Epithelial cell of proximal tubule (primary cell): Measurements from ENCODE around the gene NECAB2. TPM values are rescaled to one million over a fixed set of nuclear protein-coding genes. Genes with fewer than 3 reads are reported as not detected.

Source experiments
- DNase-seq: peaks from one replicate; pipeline ENCODE4 v3.0.0-alpha.2; 2011; ENCODE audit warnings: low read depth
- H3K4me3 ChIP-seq: 2 replicates; pipeline ENCODE4 v1.5.1; 2011; ENCODE audit warnings: low read depth, mild to moderate bottlenecking, low read length
- total RNA-seq: library from RNA; depleted of rRNA; stranded (reverse); fragments of >200 nt; gene quantifications from 2 replicates; pipeline ENCODE4 v1.2.3, GENCODE V29; 2015
- TF ChIP-seq, protein P1 (sequence below): conservative IDR thresholded peaks from 2 replicates; pipeline ENCODE4 v1.5.1; 2012; ENCODE audit warnings: low read depth, mild to moderate bottlenecking, low read length

NECAB2 gene
- total RNA-seq, 1 donor from 2014 or later = not detected

DNA sequence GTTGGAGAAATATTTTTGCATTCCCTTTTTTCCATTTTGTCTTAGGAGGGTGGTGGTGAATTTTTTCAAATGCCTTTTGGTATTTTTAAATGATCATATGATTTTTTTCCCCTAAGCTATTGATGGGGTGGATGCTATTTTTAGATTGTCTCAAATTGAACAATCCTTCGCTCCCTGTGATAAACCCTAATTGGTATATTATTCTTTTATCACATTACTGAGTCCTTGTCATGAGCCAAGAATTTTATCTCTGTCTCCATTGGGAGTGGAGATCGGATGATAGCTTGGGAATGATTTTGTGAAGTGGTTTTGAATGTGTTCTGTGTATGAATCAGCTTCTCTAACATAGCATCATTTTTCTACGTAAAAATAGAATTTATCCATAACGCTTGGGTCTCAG, 15.4 kb downstream of the NECAB2 start:
- no peak overlapping the region for H3K4me3 ChIP-seq
- no peak for DNase-seq
- TF ChIP-seq, protein P1, sequence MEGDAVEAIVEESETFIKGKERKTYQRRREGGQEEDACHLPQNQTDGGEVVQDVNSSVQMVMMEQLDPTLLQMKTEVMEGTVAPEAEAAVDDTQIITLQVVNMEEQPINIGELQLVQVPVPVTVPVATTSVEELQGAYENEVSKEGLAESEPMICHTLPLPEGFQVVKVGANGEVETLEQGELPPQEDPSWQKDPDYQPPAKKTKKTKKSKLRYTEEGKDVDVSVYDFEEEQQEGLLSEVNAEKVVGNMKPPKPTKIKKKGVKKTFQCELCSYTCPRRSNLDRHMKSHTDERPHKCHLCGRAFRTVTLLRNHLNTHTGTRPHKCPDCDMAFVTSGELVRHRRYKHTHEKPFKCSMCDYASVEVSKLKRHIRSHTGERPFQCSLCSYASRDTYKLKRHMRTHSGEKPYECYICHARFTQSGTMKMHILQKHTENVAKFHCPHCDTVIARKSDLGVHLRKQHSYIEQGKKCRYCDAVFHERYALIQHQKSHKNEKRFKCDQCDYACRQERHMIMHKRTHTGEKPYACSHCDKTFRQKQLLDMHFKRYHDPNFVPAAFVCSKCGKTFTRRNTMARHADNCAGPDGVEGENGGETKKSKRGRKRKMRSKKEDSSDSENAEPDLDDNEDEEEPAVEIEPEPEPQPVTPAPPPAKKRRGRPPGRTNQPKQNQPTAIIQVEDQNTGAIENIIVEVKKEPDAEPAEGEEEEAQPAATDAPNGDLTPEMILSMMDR = no peak

DNA sequence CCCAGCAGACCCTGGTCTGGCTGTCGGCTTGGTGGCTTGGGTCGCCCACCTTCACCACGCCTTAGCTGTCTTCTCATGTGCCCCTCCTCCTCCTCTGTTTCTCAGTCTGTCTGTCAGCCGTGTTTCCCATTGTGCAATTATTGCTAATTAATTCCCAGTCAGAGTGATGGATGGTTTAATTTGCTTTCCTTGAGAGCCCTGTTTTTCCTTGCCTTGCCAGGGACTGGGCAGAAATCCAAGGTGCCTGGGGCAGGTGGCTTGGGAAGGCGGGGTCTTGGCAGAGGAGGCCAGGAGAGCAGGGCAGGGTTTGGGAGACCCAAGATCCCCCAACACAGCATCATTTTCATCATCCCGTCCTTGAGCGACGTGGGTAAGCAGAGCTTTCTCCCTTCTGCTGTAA, 21.3 kb downstream of the NECAB2 start:
- TF ChIP-seq, protein P1 = no peak
- no peak overlapping the region for H3K4me3 ChIP-seq
- DNase-seq = no peak

DNA sequence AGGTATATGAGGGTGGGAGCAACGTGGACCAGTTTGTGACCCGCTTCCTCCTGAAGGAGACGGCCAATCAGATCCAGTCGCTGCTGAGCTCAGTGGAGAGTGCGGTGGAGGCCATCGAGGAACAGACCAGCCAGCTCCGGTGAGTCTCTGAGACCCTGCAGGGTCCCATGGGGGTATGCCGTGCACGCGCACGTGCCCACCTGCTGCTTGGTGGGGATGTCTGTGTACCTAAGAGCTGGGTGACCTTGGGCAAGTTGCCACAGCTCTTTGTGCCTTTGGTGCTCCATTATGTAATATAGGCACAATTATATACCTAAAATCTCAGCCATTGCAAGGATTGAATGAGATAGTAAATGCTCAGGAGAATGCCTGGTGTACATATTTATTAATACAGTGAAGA, 22.4 kb downstream of the NECAB2 start:
- no peak overlapping the region for H3K4me3 ChIP-seq
- DNase-seq = no peak
- TF ChIP-seq, protein P1 = no peak

DNA sequence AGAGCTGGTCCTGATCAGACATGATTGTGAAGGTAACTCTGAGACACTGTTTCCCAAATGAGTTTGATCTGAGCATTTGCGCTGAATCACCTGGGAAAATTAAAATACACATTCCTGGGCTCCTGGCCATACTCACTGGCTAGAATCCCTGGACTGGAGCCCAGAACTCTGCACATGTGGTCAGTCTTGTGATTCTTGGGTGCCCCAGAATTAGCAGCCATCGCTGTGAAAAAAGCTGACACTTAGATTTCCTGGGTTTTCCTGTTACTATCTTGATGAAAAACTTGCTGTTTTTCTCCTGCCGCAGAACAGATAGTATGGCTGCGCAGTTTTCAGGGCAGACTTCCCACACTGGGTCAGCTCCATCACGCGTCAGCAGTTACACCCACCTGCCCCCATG, 24.6 kb downstream of the NECAB2 start:
- peak; percentile 81 for DNase-seq
- peak overlapping the region; percentile 17 for H3K4me3 ChIP-seq
- TF ChIP-seq, protein P1 = no peak

DNA sequence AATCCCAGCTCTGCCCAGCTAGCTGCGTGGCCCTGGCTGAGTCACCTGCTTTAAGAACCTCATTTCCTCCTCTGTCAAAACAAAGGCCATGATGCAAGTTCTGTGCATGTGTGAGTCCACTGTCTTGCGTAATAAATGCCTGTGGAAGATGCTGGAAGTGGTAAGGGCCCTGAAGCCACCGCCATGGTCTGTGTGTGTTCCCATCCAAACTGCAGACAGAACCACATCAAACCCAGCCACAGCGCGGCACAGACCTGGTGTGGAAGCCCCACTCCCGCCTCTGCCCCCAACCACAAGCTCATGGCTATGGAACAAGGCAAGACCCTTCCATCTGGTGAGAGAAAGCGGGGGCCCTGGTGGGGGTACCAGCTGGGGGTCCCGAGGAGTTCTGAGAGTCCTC, 26.0 kb downstream of the NECAB2 start:
- H3K4me3 ChIP-seq = no peak overlapping the region
- DNase-seq = peak; percentile 79
- TF ChIP-seq, protein P1 = no peak

DNA sequence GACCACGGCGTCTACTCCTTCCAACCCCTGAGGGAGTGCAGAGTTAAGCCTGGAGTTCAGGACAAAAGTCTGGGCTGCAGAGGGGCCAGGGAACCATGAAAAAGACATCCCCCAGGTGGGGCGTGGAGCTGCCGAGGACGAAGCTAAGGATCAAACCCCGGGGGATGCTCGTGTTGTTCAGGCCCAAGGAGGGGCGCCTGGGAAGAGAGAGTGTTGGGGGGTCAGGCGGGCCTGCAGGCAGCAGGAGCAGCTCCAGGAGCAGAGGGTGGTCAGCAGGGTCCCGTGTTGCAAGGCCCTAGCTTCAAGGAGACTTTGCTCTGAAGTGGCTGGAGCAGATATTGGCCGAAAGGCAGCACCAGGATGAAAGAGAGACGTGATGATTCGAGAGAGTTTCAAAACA, 26.7 kb downstream of the NECAB2 start:
- TF ChIP-seq, protein P1 = no peak
- no peak for DNase-seq

DNA sequence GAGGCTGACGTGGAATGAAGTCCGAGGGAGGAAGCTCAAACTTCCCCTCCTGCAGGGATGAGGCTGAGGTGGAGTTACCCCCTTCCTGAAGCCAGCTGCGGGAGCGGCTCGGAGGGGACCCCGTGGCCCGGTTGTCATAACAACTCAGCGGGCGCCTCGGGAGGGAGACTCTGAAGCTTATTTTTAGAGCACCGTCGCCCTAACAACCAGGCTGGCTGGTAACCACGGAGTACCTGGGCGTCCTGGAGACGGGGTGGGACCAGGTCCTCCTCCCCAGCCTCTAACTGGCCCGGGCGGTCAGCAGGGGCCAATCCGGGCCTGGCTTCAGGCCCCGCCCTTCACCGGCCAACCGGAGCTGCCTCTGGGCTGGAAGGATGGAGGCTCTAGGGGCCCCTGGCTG, 27.7 kb downstream of the NECAB2 start:
- DNase-seq = no peak
- H3K4me3 ChIP-seq = no peak overlapping the region
- TF ChIP-seq, protein P1 = no peak

More for the DNA sequence above, 26.7 kb downstream of the NECAB2 start:
- H3K4me3 ChIP-seq = no peak overlapping the region
